ENCODE measurements around the gene DYNC2LI1.

Gene DYNC2LI1

DNA sequence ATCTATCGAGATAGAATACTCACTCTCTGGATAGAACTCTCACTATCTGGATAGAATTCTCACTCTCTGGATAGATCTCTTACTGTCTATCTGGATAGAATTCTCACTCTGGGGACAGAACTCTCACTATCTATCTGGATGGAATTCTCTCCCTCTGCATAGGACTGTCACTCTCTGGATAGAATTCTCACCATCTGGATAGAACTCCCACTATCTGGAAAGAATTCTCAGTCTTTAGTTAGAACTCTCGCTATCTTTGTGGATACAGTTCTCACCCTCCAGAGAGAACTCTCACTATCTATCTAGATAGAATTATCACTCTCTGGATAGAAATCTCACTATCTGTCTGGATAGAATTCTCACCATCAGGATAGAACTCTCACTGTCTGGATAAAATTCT is 81.5 kb downstream of the DYNC2LI1 start:
- TF ChIP-seq POLR2A (IDR thresholded peaks at IDR 0.05; ENCODE audit: extremely low read depth, insufficient read length) = no peak
- TF ChIP-seq, protein P1, sequence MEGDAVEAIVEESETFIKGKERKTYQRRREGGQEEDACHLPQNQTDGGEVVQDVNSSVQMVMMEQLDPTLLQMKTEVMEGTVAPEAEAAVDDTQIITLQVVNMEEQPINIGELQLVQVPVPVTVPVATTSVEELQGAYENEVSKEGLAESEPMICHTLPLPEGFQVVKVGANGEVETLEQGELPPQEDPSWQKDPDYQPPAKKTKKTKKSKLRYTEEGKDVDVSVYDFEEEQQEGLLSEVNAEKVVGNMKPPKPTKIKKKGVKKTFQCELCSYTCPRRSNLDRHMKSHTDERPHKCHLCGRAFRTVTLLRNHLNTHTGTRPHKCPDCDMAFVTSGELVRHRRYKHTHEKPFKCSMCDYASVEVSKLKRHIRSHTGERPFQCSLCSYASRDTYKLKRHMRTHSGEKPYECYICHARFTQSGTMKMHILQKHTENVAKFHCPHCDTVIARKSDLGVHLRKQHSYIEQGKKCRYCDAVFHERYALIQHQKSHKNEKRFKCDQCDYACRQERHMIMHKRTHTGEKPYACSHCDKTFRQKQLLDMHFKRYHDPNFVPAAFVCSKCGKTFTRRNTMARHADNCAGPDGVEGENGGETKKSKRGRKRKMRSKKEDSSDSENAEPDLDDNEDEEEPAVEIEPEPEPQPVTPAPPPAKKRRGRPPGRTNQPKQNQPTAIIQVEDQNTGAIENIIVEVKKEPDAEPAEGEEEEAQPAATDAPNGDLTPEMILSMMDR (IDR thresholded peaks at IDR 0.05; ENCODE audit: low read depth, low read length) = no peak
- TF ChIP-seq, protein P2, sequence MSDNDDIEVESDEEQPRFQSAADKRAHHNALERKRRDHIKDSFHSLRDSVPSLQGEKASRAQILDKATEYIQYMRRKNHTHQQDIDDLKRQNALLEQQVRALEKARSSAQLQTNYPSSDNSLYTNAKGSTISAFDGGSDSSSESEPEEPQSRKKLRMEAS (IDR thresholded peaks at IDR 0.05; ENCODE audit: low read depth, low read length) = no peak
- TF ChIP-seq MYC (IDR thresholded peaks at IDR 0.05; ENCODE audit: low read depth, low read length) = no peak
- no peak for DNase-seq (ENCODE audit: low read depth)
- H3K4me3 ChIP-seq (ENCODE audit: low read depth, low read length) = no peak overlapping the region

Data from NB4 (cell line).